A549 (cell line): ENCODE measurements around the gene FLVCR2. TPM values are rescaled to one million over a fixed set of nuclear protein-coding genes. Genes with fewer than 3 reads are reported as not detected.

Experiments used
- ATAC-seq, 2 experiments: fragments of 200-7000 bp in 1 of 2; fragments of >200 bp in 1 of 2; cut with Nextera tagmentation in 1 of 2; cut with Tn5 transposase in 1 of 2; 3 replicates each; pipeline versions ENCODE4 v1.8.0 to v1.9.1; 2018 to 2020; ENCODE audit warnings: mild to moderate bottlenecking in 1 of 2, moderate library complexity in 1 of 2
- CTCF ChIA-PET: fragments of 300-600 bp; sonication (Branson Sonifier 250); formaldehyde crosslinking; extraction: SDS; loops from one replicate; lab custom pipeline; 2021; ENCODE audit warnings: antibody characterized with exemption, inconsistent platforms; lab: Yijun Ruan, JAX
- POLR2A ChIA-PET: fragments of 350-600 bp; formaldehyde crosslinking; extraction: SDS; loops from one replicate; lab custom pipeline; 2021; ENCODE audit warnings: antibody characterized with exemption, inconsistent platforms; lab: Yijun Ruan, JAX
- DNase-seq, 2 experiments: peaks; one replicate each; pipeline versions ENCODE4 v3.0.0 to v3.0.0-alpha.2; 2011 to 2016; ENCODE audit warnings: low read depth in 1 of 2, low spot score in 1 of 2
- FAIRE-seq: peaks from 2 replicates; lab custom pipeline; 2011; peaks lifted over from hg19 to GRCh38; lab: Jason Lieb, UNC
- H3K27ac ChIP-seq, 2 experiments: fragments of >200 bp; sonication (Bioruptor Twin); formaldehyde crosslinking; 3 replicates each; pipeline ENCODE4 v1.5.1; 2016 to 2017
- H3K4me1 ChIP-seq: fragments of >200 bp; sonication (Bioruptor Twin); formaldehyde crosslinking; 3 replicates; pipeline ENCODE4 v1.6.1; 2016
- H3K4me2 ChIP-seq: fragments of >200 bp; sonication (Bioruptor Twin); formaldehyde crosslinking; 3 replicates; pipeline ENCODE4 v1.6.1; 2016
- H3K4me3 ChIP-seq: fragments of >200 bp; sonication (Bioruptor Twin); formaldehyde crosslinking; 3 replicates; pipeline ENCODE4 v1.5.1; 2016
- H3K9me3 ChIP-seq: fragments of >200 bp; sonication (Bioruptor Twin); formaldehyde crosslinking; 3 replicates; pipeline ENCODE4 v1.6.1; 2016
- BHLHE40 ChIP-seq: IDR thresholded peaks from 2 replicates; pipeline ENCODE4 v1.6.1; 2012; ENCODE audit warnings: low read depth, low read length, inconsistent platforms
- CEBPB ChIP-seq, 2 experiments: fragments of >200 bp in 1 of 2; sonication (Bioruptor Twin) in 1 of 2; formaldehyde crosslinking in 1 of 2; IDR thresholded peaks; 2 replicates each; pipeline ENCODE4 v1.6.1; 2012 to 2016
- CHD4 ChIP-seq: fragments of 200-600 bp; sonication (generic); IDR thresholded peaks from 2 replicates; pipeline ENCODE4 v1.6.1; 2016; ENCODE audit warnings: antibody characterized with exemption, mild to moderate bottlenecking, borderline replicate concordance
- EHMT2 ChIP-seq: fragments of 200-600 bp; sonication (generic); IDR thresholded peaks from 2 replicates; pipeline ENCODE4 v1.6.1; 2016; ENCODE audit warnings: antibody characterized with exemption, low read depth, mild to moderate bottlenecking, moderate library complexity
- FOXS1 ChIP-seq: fragments of 250-450 bp; sonication (Bioruptor Pico); IDR thresholded peaks from 2 replicates; pipeline ENCODE4 v1.5.0; 2020; ENCODE audit warnings: mild to moderate bottlenecking, moderate library complexity
- HOXA7 ChIP-seq: fragments of 250-450 bp; sonication (Bioruptor Pico); IDR thresholded peaks from 2 replicates; pipeline ENCODE4 v1.5.0; 2020; ENCODE audit warnings: mild to moderate bottlenecking, moderate library complexity
- HOXB5 ChIP-seq: fragments of 250-450 bp; sonication (Bioruptor Pico); IDR thresholded peaks from 2 replicates; pipeline ENCODE4 v1.5.0; 2020; ENCODE audit warnings: mild to moderate bottlenecking, moderate library complexity
- JUNB ChIP-seq: fragments of >200 bp; sonication (Bioruptor Twin); formaldehyde crosslinking; IDR thresholded peaks from 2 replicates; pipeline ENCODE4 v1.6.1; 2016
- NFE2L2 ChIP-seq: fragments of 150-350 bp; conservative IDR thresholded peaks from 2 replicates; pipeline ENCODE4 v1.6.1; 2014; ENCODE audit warnings: low read length
- NR3C1 ChIP-seq: fragments of >200 bp; sonication (Bioruptor Twin); formaldehyde crosslinking; IDR thresholded peaks from 3 replicates; pipeline ENCODE4 v1.6.1; 2017
- PBX3 ChIP-seq: IDR thresholded peaks from 2 replicates; pipeline ENCODE4 v1.6.1; 2012
- PHF8 ChIP-seq: fragments of 200-600 bp; sonication (generic); IDR thresholded peaks from 2 replicates; pipeline ENCODE4 v1.6.1; 2016; ENCODE audit warnings: low read depth, mild to moderate bottlenecking, antibody characterized with exemption, moderate library complexity, borderline replicate concordance
- POLR2A ChIP-seq: IDR thresholded peaks from 2 replicates; pipeline ENCODE4 v1.6.1; 2012; ENCODE audit warnings: mild to moderate bottlenecking, low read length
- RARB ChIP-seq: fragments of 250-450 bp; sonication (Bioruptor Pico); IDR thresholded peaks from 2 replicates; pipeline ENCODE4 v1.8.0; 2021; ENCODE audit warnings: mild to moderate bottlenecking, moderate library complexity
- SREBF2 ChIP-seq: fragments of 450-650 bp; IDR thresholded peaks from 2 replicates; pipeline ENCODE4 v1.6.1; 2014; ENCODE audit warnings: mild to moderate bottlenecking, moderate library complexity
- TP53 ChIP-seq: fragments of 250-450 bp; sonication (Bioruptor Pico); IDR thresholded peaks from 2 replicates; pipeline ENCODE4 v1.5.0; 2021; ENCODE audit warnings: mild to moderate bottlenecking, moderate library complexity
- USF2 ChIP-seq: fragments of 450-650 bp; IDR thresholded peaks from 2 replicates; pipeline ENCODE4 v1.6.1; 2014; ENCODE audit warnings: antibody characterized with exemption
- ZNF302 ChIP-seq: fragments of 250-450 bp; sonication (Bioruptor Pico); IDR thresholded peaks from 2 replicates; pipeline ENCODE4 v1.9.0; 2021; ENCODE audit warnings: inconsistent platforms, mild to moderate bottlenecking, moderate library complexity
- ZSCAN20 ChIP-seq: fragments of 250-450 bp; sonication (Bioruptor Pico); IDR thresholded peaks from 2 replicates; pipeline ENCODE4 v1.8.0; 2022; ENCODE audit warnings: mild to moderate bottlenecking, moderate library complexity
- WGBS: methylation state at CpG from one replicate; pipeline ENCODE4 v1.1.6; 2017; ENCODE audit errors: missing lambda C conversion rate; 5-methylcytosine and 5-hydroxymethylcytosine counted together
- polyA plus RNA-seq, 4 experiments: library from polyadenylated mRNA; depleted of rRNA in 3 of 4; stranded (reverse); fragments of >200 nt; fragmentation: RNase III in 1 of 4; extraction: RNeasy Plus Mini Kit Qiagen cat#74134 plus additional on column Dnase treatment in 1 of 4; gene quantifications; 2 replicates in 3 of 4; 3 replicates in 1 of 4; pipeline ENCODE4 v1.2.3, GENCODE V29; 2011 to 2017
- TF ChIP-seq, protein P1 (sequence below): fragments of 250-450 bp; sonication (Bioruptor Pico); IDR thresholded peaks from 2 replicates; pipeline ENCODE4 v1.5.0; 2020; ENCODE audit warnings: low read depth, mild to moderate bottlenecking, moderate library complexity
- TF ChIP-seq, protein P2 (sequence below): fragments of 150-350 bp; IDR thresholded peaks from 2 replicates; pipeline ENCODE4 v1.6.1; 2014; ENCODE audit warnings: low read depth, mild to moderate bottlenecking, low read length

The FLVCR2 gene
- polyA plus RNA-seq, 2 of the 4 experiments (the other 2 are of a cell fraction) = 3.8 to 3.9 TPM

GRCh38 chr14:75609606-75610475 lies 31.4 kb downstream of the FLVCR2 start:
- POLR2A ChIA-PET = interaction anchor here (0.8 kb wide), 1 partner anchor 9 kb away, joined by 3 read pairs; no protein-coding TSS in a partner anchor
- Histone ChIP-seq H3K4me3 (no peak overlapping the region), H3K4me2 (no peak overlapping the region), H3K9me3 (peaks cover 36% of the 10 kb centered on the region), H3K27ac (no peak overlapping the region), H3K4me1 (peaks cover 3% of the 10 kb centered on the region; the same call in 1 of the 3 replicates)
- DNase-seq = no peak
- CTCF ChIA-PET = interaction anchor here (0.6 to 1.8 kb wide), 6 partner anchors 12 to 1220 kb away, joined by 3 to 5 read pairs (median 4); partner anchors contain the start of gene FLVCR2
- WGBS = 66% methylated on average over 9 of the region's 9 CpGs
- no peak for FAIRE-seq
- ATAC-seq = no peak
- no peak for TF ChIP-seq FOXS1 (CRISPR knock-in tag)
- no peak for TF ChIP-seq ZSCAN20 (CRISPR knock-in tag)
- TF ChIP-seq BHLHE40 = no peak
- TF ChIP-seq EHMT2 = no peak
- TF ChIP-seq CEBPB (IDR thresholded peaks at IDR 0.05) = no peak
- TF ChIP-seq CHD4 = no peak
- TF ChIP-seq TP53 (CRISPR knock-in tag) = no peak
- TF ChIP-seq POLR2A = no peak
- no peak for TF ChIP-seq PBX3
- TF ChIP-seq, protein P1, sequence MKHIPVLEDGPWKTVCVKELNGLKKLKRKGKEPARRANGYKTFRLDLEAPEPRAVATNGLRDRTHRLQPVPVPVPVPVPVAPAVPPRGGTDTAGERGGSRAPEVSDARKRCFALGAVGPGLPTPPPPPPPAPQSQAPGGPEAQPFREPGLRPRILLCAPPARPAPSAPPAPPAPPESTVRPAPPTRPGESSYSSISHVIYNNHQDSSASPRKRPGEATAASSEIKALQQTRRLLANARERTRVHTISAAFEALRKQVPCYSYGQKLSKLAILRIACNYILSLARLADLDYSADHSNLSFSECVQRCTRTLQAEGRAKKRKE (CRISPR knock-in tag) = no peak
- TF ChIP-seq, all 56 proteins: peak for 0

- H3K9me3 ChIP-seq = peaks cover 36% of the 10 kb centered on the region
- CTCF ChIA-PET = interaction anchor here (0.6 to 1.6 kb wide), 4 partner anchors 33 to 283 kb away, joined by 3 to 5 read pairs (median 4); partner anchors contain the start of gene FLVCR2
- TF ChIP-seq ZNF302 (CRISPR knock-in tag) (no peak), POLR2A (no peak)
- TF ChIP-seq, protein P2, sequence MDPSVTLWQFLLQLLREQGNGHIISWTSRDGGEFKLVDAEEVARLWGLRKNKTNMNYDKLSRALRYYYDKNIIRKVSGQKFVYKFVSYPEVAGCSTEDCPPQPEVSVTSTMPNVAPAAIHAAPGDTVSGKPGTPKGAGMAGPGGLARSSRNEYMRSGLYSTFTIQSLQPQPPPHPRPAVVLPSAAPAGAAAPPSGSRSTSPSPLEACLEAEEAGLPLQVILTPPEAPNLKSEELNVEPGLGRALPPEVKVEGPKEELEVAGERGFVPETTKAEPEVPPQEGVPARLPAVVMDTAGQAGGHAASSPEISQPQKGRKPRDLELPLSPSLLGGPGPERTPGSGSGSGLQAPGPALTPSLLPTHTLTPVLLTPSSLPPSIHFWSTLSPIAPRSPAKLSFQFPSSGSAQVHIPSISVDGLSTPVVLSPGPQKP = no peak
- TF ChIP-seq, all 56 proteins: peak for 0
- FAIRE-seq = no peak
- Histone ChIP-seq H3K4me3 (no peak overlapping the region), H3K4me2 (no peak overlapping the region), H3K27ac (no peak overlapping the region), H3K4me1 (no peaks in the 10 kb centered on the region)
- POLR2A ChIA-PET = no interaction called here
- DNase-seq = no peak
- WGBS = 57% methylated on average over 4 of the region's 4 CpGs
- ATAC-seq = no peak
These were observed 32.4 kb downstream of the FLVCR2 start for GRCh38 chr14:75610834-75611233.

GRCh38 chr14:75612157-75612556 lies 33.7 kb downstream of the FLVCR2 start:
- no peak for TF ChIP-seq NFE2L2
- no peak for TF ChIP-seq HOXB5 (CRISPR knock-in tag)
- no peak for TF ChIP-seq SREBF2
- TF ChIP-seq NR3C1 = no peak
- no peak for TF ChIP-seq HOXA7 (CRISPR knock-in tag)
- TF ChIP-seq RARB (CRISPR knock-in tag) = no peak
- no peak for TF ChIP-seq JUNB
- no peak for TF ChIP-seq PHF8
- no peak for TF ChIP-seq USF2
- TF ChIP-seq, all 56 proteins: peak for 0
- Histone ChIP-seq H3K27ac (no peak overlapping the region), H3K4me2 (no peak overlapping the region), H3K9me3 (peaks cover 25% of the 10 kb centered on the region), H3K4me3 (no peak overlapping the region), H3K4me1 (no peaks in the 10 kb centered on the region)
- no peak for ATAC-seq
- WGBS = 75% methylated on average over 4 of the region's 4 CpGs
- ChIA-PET POLR2A (no interaction called here), CTCF (interaction anchor here (1.3 to 2.0 kb wide), 2 partner anchors 42 to 51 kb away, joined by 3 to 11 read pairs; no protein-coding TSS in a partner anchor)
- FAIRE-seq = no peak
- no peak for DNase-seq
